MCF 10A (cell line): ENCODE results near the gene LRP1B. TPM values are rescaled to one million over a fixed set of nuclear protein-coding genes. Genes with fewer than 3 reads are reported as not detected.

Experiments
- BruUV-seq: library from RNA; stranded (reverse); fragments of 400-500 nt; replicated peaks from 2 replicates; lab custom pipeline; 2021; lab: Mats Ljungman, UMichigan
- CTCF ChIA-PET: fragments of 300-600 bp; sonication (Branson Sonifier 250); formaldehyde crosslinking; extraction: SDS; loops from one replicate; lab custom pipeline; 2021; ENCODE audit warnings: antibody characterized with exemption, inconsistent platforms; lab: Yijun Ruan, JAX
- POLR2A ChIA-PET: fragments of 300-600, 350-650 bp; sonication (Branson Sonifier 250); formaldehyde crosslinking; extraction: SDS; loops from one replicate; lab custom pipeline; 2020; ENCODE audit warnings: antibody characterized with exemption, inconsistent platforms; lab: Yijun Ruan, JAX
- DNase-seq: peaks from one replicate; pipeline ENCODE4 v3.0.0-alpha.2; 2018; ENCODE audit not compliant: unreplicated experiment
- H3K27ac Mint-ChIP-seq: one replicate; pipeline ENCODE4 v1.8.0; 2022; ENCODE audit warnings: mild to moderate bottlenecking, low read depth, mixed read lengths; ENCODE audit not compliant: unreplicated experiment
- H3K27me3 Mint-ChIP-seq: one replicate; pipeline ENCODE4 v1.8.0; 2022; ENCODE audit warnings: mixed read lengths; ENCODE audit not compliant: insufficient read depth, unreplicated experiment
- H3K36me3 Mint-ChIP-seq: one replicate; pipeline ENCODE4 v1.8.0; 2022; ENCODE audit warnings: mild to moderate bottlenecking, moderate library complexity, mixed read lengths; ENCODE audit not compliant: insufficient read depth, unreplicated experiment
- H3K4me1 Mint-ChIP-seq: one replicate; pipeline ENCODE4 v1.8.0; 2022; ENCODE audit warnings: mixed read lengths; ENCODE audit not compliant: insufficient read depth, unreplicated experiment
- H3K4me3 Mint-ChIP-seq: one replicate; pipeline ENCODE4 v1.8.0; 2022; ENCODE audit warnings: mild to moderate bottlenecking, moderate library complexity, mixed read lengths; ENCODE audit not compliant: unreplicated experiment
- H3K9me3 Mint-ChIP-seq: one replicate; pipeline ENCODE4 v1.8.0; 2022; ENCODE audit warnings: mixed read lengths; ENCODE audit not compliant: unreplicated experiment
- intact Hi-C: fragments of 100-400 bp; cut with micrococcal nuclease; formaldehyde crosslinking; loops from 2 replicates; pipeline ENCODE4 v1.14.1; 2022
- total RNA-seq: library from RNA; stranded (reverse); gene quantifications from 2 replicates; pipeline ENCODE4 v1.2.3, GENCODE V29; 2022
- TF ChIP-seq, protein P1 (sequence below): fragments of 200-600 bp; IDR thresholded peaks from one replicate; pipeline ENCODE4 v1.8.0; 2022; ENCODE audit warnings: antibody characterized with exemption, mild to moderate bottlenecking; ENCODE audit not compliant: unreplicated experiment

The LRP1B gene
- total RNA-seq, 1 experiment from 2014 or later, result not detected

DNA sequence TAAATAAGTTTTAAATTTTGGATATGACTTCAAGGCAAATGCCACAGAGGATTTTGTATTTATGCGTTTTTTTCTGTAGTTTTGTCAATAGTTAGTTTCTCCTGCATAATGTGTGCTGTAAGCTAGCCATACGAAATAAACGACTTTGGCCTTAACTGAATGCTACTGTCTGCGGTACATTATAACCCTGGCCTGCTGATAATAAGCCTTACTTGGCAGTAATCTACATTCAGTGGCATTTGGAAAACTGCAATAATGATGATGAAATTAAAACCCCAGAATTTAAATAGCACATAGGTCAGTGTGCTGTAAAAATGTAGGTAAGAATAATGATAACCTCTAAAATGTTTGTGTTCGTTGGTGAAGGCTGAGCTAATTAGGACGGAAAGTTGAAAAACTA, 88.8 kb downstream of the LRP1B start:
- H3K9me3 Mint-ChIP-seq, result no peaks in the 10 kb centered on the region
- H3K27ac Mint-ChIP-seq, result no peak overlapping the region
- no peak overlapping the region for H3K4me3 Mint-ChIP-seq
- ChIA-PET CTCF (no interaction called here), POLR2A (no interaction called here)
- H3K36me3 Mint-ChIP-seq, result no peaks in the 10 kb centered on the region
- intact Hi-C loops, result no loop called here
- peaks cover 51% of the 10 kb centered on the region for H3K27me3 Mint-ChIP-seq
- TF ChIP-seq, protein P1, sequence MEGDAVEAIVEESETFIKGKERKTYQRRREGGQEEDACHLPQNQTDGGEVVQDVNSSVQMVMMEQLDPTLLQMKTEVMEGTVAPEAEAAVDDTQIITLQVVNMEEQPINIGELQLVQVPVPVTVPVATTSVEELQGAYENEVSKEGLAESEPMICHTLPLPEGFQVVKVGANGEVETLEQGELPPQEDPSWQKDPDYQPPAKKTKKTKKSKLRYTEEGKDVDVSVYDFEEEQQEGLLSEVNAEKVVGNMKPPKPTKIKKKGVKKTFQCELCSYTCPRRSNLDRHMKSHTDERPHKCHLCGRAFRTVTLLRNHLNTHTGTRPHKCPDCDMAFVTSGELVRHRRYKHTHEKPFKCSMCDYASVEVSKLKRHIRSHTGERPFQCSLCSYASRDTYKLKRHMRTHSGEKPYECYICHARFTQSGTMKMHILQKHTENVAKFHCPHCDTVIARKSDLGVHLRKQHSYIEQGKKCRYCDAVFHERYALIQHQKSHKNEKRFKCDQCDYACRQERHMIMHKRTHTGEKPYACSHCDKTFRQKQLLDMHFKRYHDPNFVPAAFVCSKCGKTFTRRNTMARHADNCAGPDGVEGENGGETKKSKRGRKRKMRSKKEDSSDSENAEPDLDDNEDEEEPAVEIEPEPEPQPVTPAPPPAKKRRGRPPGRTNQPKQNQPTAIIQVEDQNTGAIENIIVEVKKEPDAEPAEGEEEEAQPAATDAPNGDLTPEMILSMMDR, result no peak
- no peak for DNase-seq
- no TSS peak for BruUV-seq
- no peaks in the 10 kb centered on the region for H3K4me1 Mint-ChIP-seq

DNA sequence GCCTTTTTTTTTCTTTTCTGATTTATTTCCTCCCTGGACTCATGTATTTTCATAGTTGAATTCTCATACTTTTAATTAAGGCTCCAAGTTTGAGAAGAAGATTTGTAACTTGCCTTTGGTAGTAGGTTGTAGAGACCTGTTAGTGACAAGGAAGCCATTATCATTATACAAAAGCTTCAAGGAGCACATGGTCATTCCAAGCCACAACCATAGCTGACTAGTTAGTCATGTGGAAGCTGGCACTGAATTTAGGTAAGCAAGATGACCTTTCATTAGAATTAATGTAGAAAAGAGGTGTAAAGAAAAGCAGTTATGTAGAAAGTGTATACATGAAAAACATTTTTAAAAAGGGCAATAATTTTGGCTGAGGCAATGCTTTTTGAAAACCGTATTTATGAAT, 89.7 kb downstream of the LRP1B start:
- no peak overlapping the region for H3K4me3 Mint-ChIP-seq
- POLR2A ChIA-PET, result no interaction called here
- H3K27me3 Mint-ChIP-seq, result peaks cover 60% of the 10 kb centered on the region
- H3K4me1 Mint-ChIP-seq, result no peaks in the 10 kb centered on the region
- no TSS peak for BruUV-seq
- CTCF ChIA-PET, result no interaction called here
- TF ChIP-seq, protein P1, result no peak
- no peak overlapping the region for H3K27ac Mint-ChIP-seq
- intact Hi-C loops, result no loop called here
- H3K9me3 Mint-ChIP-seq, result no peaks in the 10 kb centered on the region
- DNase-seq, result no peak
- H3K36me3 Mint-ChIP-seq, result no peaks in the 10 kb centered on the region

DNA sequence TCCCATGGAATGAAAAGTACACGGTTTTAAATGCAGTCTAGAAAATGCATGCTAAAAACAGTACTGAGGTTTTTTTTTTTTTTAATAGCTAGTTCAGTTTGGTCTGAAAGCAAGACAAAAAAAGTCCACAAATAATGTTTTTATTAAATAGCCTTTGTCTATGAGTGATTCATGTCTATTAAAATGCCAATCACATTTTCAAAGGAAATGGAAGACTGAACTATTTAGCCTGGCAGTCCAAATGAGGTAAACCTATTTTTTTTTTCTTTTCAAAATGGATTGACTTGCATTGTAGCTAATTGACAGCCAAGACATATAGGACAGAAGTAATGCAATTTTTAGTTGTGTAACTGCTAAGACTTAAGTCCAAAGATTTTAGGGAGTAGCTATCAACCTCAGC, 90.3 kb downstream of the LRP1B start:
- ChIA-PET CTCF (no interaction called here), POLR2A (no interaction called here)
- Mint-ChIP-seq H3K4me1 (no peaks in the 10 kb centered on the region), H3K27ac (no peak overlapping the region), H3K4me3 (no peak overlapping the region), H3K9me3 (no peaks in the 10 kb centered on the region), H3K27me3 (peaks cover 65% of the 10 kb centered on the region), H3K36me3 (no peaks in the 10 kb centered on the region)
- no TSS peak for BruUV-seq
- TF ChIP-seq, protein P1, result no peak
- no peak for DNase-seq
- intact Hi-C loops, result no loop called here

DNA sequence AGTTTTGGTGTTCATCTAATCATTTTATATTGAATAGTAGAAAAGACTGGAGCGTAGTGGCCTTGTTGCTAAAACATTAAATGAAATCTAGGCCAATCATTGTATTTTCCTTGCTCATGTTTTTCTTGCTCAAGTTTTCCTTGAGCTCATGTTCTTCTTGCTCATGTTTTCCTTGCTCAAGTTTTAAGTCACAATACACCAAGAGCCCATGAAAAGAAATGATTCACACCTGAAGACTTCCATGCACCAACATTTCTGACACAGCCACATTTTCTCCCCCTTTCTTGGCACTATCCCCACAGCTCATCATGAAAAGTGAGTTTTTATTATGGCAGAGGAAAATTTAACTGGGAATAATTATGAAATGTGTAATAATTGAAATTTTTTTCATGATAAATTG, 92.0 kb downstream of the LRP1B start:
- TF ChIP-seq, protein P1, result no peak
- Mint-ChIP-seq H3K9me3 (no peaks in the 10 kb centered on the region), H3K4me1 (no peaks in the 10 kb centered on the region), H3K27ac (no peak overlapping the region), H3K36me3 (no peaks in the 10 kb centered on the region), H3K27me3 (peaks cover 68% of the 10 kb centered on the region), H3K4me3 (no peak overlapping the region)
- DNase-seq, result no peak
- intact Hi-C loops, result no loop called here
- ChIA-PET CTCF (interaction anchor here (0.6 kb wide), 1 partner anchor 156 kb away, joined by 3 read pairs; no protein-coding TSS in a partner anchor), POLR2A (no interaction called here)
- no TSS peak for BruUV-seq
